ENCODE data around the gene WDFY1.

The WDFY1 gene

GRCh38 chr2:223989206-223989855 lies 44.2 kb upstream of the WDFY1 start:
- no peak for DNase-seq
- Histone ChIP-seq H3K36me3 (no peaks in the 10 kb centered on the region), H3K4me3 (ENCODE audit: low read depth, low read length) (no peak overlapping the region), H3K27me3 (peaks cover 20% of the 10 kb centered on the region), H3K9me3 (no peaks in the 10 kb centered on the region), H3K4me1 (no peaks in the 10 kb centered on the region)
- TF ChIP-seq CTCF (IDR thresholded peaks at IDR 0.05; ENCODE audit: low read depth, low read length) = peak; percentile 32; the same call in 1 of the 2 replicates

- no peaks in the 10 kb centered on the region for H3K36me3 ChIP-seq
- no peak for DNase-seq
- no peaks in the 10 kb centered on the region for H3K4me1 ChIP-seq
- H3K4me3 ChIP-seq (ENCODE audit: low read depth, low read length) = no peak overlapping the region
- peaks cover 8% of the 10 kb centered on the region for H3K27me3 ChIP-seq
- H3K9me3 ChIP-seq = no peaks in the 10 kb centered on the region
- TF ChIP-seq CTCF (IDR thresholded peaks at IDR 0.05; ENCODE audit: low read depth, low read length) = no peak
Measured at GRCh38 chr2:223981241-223981640, 36.1 kb upstream of the WDFY1 start.

GRCh38 chr2:223980803-223981202 lies 35.7 kb upstream of the WDFY1 start:
- Histone ChIP-seq H3K36me3 (no peaks in the 10 kb centered on the region), H3K4me1 (no peaks in the 10 kb centered on the region), H3K9me3 (no peaks in the 10 kb centered on the region), H3K4me3 (ENCODE audit: low read depth, low read length) (no peak overlapping the region), H3K27me3 (peaks cover 5% of the 10 kb centered on the region)
- DNase-seq = no peak
- TF ChIP-seq CTCF (IDR thresholded peaks at IDR 0.05; ENCODE audit: low read depth, low read length) = no peak

GRCh38 chr2:223980397-223980735 lies 35.2 kb upstream of the WDFY1 start:
- Histone ChIP-seq H3K9me3 (no peaks in the 10 kb centered on the region), H3K4me3 (ENCODE audit: low read depth, low read length) (no peak overlapping the region), H3K36me3 (no peaks in the 10 kb centered on the region), H3K27me3 (peaks cover 2% of the 10 kb centered on the region; the same call in 1 of the 2 replicates), H3K4me1 (no peaks in the 10 kb centered on the region)
- no peak for DNase-seq
- no peak for TF ChIP-seq CTCF (IDR thresholded peaks at IDR 0.05; ENCODE audit: low read depth, low read length)

- Histone ChIP-seq H3K36me3 (no peaks in the 10 kb centered on the region), H3K9me3 (no peaks in the 10 kb centered on the region), H3K4me1 (no peaks in the 10 kb centered on the region), H3K4me3 (ENCODE audit: low read depth, low read length) (no peak overlapping the region), H3K27me3 (peaks cover 1% of the 10 kb centered on the region; the same call in 1 of the 2 replicates)
- DNase-seq = no peak
- TF ChIP-seq CTCF (IDR thresholded peaks at IDR 0.05; ENCODE audit: low read depth, low read length) = no peak
Measured at GRCh38 chr2:223979730-223980396, 34.7 kb upstream of the WDFY1 start.

- H3K9me3 ChIP-seq = no peaks in the 10 kb centered on the region
- H3K27me3 ChIP-seq = no peaks in the 10 kb centered on the region
- no peak for TF ChIP-seq CTCF (IDR thresholded peaks at IDR 0.05; ENCODE audit: low read depth, low read length)
- no peak overlapping the region for H3K4me3 ChIP-seq (ENCODE audit: low read depth, low read length)
- no peak for DNase-seq
- H3K36me3 ChIP-seq = no peaks in the 10 kb centered on the region
- H3K4me1 ChIP-seq = no peaks in the 10 kb centered on the region
Measured at GRCh38 chr2:223978451-223978850, 33.3 kb upstream of the WDFY1 start.
